DMS79 (cell line): ENCODE results near the gene IFI27L1.
"Not testable (repeated sequence)": the region's sequence is repeated elsewhere in the genome, so short reads cannot be mapped to it uniquely, and the experiment has no call there.

Source experiments
- DNase-seq: peaks from one replicate; lab custom pipeline; 2025; lab: John Stamatoyannopoulos, UW

IFI27L1 gene

DNA sequence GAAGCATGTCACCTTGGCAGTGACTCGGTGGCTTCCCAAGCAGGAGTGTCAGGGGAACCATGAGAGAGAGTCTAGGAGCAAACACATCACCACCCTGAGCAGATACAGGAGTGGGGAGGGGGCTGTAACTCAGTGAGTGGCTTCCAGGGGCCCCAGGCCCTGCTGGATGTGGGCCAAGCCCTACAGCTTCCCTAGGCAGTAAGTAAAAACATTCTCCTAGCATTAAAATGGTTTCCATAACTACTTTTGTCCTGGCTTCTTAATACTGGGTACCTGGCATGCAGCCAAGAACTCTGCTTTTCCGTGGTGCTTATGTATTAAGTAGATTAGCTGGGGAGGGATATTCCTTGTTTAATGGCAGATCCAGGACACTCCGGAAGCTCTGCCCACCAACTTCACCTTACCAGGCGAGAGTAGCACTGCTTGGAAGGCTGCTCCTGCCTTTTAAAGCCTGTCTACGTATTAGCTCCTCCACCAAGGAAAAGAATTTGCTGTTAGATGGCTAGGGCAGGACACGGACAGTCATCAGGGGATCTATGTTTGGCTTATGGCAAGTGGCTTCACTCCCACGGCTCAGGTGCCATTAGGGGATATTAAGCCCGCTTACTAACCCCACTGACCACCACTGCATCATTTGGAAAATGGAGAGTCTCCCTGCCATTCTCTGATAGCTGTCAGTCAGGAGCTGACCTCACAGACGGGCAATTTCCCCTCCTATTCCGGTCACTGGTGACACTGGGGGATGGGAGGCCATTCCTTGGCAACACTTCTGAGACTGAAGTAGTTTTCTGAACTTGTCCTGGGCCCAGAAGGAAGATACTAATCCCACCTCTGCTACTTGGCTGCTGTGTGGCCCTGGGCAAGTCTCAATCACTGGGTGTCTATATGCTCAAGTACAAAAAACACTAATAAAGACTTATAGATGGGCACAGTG lies 32.2 kb upstream of the IFI27L1 start:
- peak; percentile 82 for DNase-seq

DNA sequence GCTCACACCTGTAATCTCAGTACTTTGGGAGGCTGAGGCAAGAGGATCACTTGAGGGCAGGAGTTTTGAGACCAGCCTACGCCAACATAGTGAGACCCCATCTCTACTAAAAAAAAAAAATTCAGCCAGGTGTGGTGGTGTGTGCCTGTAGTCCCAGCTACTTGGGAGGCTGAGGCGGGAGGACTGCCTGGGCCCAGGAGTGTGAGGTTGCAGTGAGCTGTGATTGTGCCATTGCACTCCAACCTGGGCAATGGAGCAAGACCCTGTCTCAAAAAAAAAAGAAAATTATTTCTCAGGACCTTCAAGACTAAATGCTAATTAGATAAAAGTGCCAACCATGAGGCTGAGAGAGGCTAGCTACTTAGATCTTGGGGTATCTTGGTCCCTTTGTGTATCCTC lies 31.5 kb upstream of the IFI27L1 start:
- DNase-seq, result no peak

DNA sequence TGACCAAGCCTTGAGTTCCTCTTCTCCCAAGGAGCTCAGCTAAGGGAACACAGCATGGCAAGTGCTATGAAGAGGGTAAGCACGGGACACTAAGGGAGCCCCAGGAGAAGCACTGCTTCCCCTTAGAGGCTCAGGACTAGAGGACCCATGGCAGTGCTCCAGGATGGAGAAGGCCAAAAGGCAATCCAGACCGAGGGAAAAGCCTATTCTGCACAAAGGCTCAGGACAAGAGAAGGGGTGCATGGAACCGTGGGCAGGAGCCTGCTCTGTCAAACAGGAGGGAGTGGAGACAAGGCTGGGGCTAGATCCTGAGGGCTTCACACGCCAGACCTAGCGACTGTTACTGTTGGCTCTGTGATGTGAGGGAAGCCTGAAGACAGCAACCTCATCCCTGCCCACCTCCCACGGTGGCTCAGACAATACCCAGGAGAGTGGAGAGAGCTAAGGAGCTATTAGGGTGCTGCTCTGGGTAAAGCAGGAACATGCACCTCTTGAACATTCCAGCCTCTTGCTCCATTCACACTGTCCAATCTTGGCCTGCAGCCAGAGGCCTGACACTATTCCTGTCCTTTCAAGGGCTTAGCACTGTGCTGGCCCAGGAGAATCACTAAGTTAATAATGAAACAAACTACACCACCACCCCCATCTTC lies 30.8 kb upstream of the IFI27L1 start:
- DNase-seq, result no peak

DNA sequence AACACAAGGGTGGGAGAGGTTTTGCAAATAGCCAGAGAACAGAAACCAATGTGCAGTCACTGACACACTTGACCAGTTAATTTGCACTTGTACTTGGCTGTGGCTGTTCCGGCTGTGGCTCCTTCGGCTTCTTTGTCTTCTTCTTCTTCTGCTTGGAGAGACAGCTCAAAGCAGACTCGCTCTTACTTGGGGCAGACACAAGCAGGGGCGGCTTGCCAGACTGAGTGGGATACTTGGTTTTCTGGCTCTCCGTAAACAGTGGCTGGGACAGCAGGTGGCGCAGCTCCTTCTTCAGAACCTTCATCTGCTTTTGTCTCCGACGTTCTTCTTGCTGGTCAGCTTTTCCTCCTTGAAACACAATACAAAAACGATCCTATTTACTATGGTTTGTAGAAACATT lies 30.0 kb upstream of the IFI27L1 start:
- no peak for DNase-seq

DNA sequence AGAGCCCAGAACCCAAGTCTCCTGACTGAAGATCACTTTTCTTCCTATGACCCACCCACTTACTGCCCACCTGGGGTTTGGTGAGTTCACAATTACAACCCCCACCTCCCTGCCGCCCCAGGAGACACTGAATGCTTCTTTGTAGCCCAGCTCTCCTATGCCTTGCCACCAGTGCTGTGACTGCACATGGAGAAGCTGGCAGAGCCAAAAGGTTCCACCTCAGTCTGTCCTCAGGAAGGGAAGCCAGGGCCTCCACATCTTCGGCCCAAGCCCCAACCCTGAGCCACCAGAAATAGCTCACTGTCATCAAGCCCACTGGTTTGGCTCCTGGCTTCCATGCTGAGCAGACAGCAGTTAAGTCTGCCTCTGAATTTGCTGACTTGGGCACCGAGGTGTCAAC lies 29.3 kb upstream of the IFI27L1 start:
- no peak for DNase-seq

DNA sequence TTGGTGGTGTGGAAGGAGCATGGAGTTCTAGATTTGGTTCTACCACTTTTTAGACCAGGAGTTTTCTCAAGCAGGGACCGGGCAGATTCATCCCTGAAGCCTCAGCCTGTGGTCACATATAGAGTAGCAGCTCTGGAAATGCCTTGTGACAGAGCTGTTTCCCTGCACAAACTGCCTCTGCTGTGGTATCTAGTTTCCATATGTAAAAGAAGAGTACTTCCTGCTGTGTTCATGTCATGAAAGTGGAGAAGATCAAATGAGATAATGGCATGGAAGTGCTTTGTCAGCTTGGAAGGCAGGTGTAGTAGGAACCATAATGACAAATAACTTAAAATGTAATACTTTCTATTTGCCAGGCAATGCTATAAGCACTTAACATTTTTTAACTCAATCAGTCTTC lies 28.9 kb upstream of the IFI27L1 start:
- DNase-seq, result no peak

DNA sequence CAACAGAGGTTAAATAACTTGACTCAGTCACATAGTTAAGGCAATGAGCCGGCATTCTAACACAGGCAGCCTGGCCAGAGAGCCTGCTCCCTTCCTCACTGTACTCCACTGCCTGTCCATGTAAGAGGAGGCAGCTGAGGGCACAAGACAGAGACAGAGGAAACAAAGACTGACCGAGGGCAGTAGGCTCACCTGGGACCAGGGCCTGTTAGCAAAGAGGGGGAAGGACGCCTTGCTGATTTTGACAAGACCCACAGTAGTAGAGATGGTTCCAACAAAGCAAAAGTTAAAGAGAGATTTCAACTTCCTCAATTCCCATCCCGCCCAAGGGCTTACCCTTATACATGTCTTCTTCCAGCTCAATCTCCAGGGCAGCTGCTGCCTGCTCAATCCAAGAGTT lies 28.4 kb upstream of the IFI27L1 start:
- DNase-seq, result no peak

DNA sequence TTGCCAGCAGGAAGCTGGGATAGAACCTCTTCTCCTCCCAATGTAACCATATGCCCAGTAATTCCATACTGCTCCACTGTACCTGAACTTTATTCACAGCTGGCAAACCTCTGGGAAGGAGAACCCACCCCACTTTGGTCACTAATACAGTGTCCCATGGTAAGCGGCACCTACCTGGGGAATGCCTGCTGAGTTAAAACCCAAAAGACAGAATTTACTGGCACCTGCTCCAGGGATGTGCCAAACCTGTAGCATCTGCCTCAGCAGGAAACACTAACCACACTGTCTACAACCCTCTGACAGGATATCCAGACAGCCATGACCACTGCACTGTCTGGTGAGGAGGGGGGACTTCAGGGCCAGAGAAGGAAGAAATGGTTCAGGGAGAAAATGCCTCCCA lies 26.7 kb upstream of the IFI27L1 start:
- no peak for DNase-seq

DNA sequence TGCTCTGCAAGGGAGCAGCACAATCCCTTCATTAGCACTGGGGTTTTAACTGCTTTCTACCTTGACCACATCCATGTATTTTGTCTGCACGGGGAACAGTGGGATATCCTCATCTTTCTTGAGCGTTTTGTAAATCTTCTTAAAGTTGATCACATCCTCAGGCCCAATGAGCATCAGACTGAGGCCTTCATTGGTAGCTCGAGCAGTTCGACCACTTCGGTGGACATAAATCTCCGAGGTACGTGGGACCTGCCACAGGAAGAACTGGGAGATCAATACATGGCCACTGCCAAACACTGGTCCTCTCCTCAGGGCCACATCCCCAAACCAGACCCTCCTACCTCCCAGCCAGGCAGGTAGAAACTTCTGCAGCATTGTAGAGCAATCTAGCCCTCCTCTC lies 26.2 kb upstream of the IFI27L1 start:
- DNase-seq, result no peak

DNA sequence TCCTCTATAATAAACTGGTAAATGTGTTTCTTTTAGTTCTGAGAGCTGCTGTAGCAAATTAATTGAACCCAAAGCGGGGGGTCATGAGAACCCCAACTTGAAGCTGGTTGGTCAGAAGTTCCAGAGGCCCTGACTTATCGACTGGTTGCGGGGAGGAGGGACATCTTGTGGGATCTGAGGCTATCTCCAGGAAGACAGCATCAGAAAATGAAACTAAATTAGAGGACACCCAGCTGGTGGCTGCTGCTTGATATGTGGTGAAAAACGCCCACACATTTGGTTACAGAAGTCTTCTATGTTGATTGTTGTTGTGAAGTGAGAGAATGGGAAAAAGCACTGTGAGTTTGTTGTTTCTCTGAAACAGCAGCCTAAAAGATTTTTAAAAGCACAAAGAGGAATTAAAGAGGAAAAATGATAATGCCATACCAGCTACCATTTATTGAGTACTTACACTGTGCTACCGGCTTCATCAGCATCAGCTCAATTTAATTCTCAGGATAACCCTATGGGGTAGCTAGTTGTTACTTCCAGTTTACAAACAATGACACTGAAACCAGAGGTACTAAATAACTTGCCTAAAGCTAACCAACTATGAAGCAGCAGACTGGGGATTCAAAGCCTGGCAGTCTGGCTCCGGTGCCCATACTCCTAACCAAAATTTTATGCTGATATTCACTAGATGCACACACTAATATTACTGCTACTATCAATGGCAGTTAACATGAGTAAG lies 24.4 kb upstream of the IFI27L1 start:
- DNase-seq, result no peak

DNA sequence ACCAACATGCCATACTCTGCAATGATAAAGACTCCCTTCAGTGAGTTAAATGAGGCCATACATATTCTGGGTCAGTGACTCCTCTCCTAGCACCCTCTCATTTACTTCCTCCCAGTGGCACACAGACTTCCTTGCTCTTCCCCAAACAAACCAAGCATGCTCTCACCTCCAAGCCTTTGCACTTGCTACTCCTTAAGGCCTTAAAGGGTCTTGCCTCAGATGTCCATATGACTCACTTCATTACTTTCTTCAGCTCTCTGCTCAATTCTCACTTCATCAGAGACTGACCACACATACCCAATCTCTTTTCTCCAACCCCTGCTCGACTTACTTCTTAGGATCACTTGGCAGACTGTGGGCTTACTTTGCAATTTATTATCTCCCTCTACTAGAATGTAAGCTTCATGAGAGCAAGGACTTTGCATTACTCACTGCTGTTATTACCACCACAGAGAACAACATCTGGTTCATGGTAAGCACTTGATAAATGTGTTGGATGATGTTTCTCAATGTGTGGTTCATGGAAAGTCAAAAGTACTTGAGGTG lies 22.9 kb upstream of the IFI27L1 start:
- DNase-seq, result no peak

DNA sequence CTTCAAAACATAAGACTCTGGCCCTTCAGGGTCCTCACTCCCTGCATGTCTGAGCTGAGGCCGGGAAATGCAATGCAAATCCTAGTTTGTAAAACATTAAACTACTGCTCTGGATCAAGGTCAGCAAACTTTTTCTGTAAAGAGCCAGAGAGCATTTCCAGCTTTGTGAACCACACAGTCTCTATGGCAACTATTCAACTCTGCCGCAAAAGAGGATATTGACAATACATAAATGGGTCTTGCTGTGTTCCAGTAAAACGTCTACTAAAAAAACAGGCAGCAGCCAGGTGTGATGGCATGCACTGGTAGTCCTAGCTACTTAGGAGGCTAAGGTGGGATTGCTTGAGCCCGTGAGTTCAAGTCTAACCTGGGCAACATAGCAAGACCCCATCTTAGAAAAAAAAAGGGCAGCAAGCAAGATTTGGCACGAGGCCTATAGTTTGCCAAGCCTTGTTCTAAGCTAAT lies 22.4 kb upstream of the IFI27L1 start:
- DNase-seq, result no peak

DNA sequence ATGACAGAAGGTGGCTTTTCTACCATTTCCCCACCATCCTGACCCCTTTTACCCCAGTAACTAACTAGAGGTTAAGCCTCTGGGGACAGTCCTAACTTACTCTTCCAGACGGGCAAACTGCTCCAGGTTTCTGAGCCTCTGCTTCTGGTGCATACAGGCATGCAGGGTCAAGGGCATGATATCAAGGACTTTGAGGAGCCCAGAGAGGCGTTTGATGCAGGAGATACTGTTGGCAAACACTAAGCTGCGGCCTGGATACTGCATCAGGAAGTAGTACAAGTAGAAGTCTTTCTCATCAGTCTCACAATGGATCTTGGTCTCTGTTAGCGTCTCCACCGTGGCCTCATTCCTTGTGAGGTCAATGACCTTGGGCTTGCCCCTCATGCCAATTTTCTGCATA lies 21.1 kb upstream of the IFI27L1 start:
- no peak for DNase-seq

DNA sequence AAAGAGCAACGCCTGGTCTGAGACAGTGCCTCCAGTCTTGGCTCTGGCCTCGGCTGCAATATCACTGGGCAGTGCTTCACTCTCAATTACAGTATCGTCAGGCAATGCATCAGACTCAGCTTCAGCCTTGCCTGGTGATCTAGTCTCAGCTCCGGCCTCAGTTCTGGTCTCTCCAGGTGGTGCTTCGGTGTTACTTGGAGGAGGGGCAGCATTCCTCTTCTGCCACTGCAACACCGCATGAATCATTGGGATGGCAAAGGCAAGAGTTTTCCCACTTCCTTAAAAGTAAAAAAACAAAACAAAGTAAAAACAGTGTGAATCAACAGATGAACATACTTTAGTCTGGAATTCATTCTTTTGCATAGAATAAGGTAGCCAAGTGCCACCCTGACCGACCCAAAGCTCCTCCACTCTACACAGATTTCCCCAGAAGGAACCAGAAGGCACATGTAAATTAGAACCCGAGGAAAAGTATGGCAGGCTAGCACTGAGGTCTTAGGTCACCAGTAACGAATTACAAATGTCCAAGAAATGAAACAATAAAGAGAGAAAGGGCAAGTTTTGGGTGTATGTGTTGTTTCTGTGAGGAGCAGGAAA lies 18.7 kb upstream of the IFI27L1 start:
- no peak for DNase-seq

DNA sequence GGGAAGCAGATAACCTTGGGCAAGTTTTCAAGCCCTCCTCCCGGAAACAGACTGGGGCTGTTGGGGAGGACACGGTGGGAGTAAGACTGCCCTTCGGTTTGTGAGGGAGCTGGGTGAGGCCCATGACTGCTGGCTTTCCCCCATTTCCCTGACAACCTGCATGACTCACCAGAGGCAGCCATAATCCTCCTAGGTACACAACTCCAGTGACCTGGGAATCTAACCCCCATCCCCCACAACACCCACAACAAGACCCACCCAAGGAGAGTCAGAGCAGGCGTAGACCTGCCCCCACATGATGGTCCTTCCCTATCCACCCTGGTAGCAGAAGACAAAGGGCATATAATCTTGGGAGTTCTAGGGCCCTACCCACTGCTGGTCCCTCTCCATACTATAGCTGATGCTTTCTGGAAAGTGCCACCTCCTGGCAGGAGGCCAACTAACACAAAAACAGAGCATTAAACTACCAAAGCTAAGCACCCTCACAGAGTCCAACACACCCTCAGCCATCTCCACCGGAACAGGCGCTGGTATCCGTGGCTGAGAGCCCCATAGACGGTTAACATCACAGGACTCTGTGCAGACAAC lies 14.9 kb upstream of the IFI27L1 start:
- DNase-seq, result peak; percentile 5

DNA sequence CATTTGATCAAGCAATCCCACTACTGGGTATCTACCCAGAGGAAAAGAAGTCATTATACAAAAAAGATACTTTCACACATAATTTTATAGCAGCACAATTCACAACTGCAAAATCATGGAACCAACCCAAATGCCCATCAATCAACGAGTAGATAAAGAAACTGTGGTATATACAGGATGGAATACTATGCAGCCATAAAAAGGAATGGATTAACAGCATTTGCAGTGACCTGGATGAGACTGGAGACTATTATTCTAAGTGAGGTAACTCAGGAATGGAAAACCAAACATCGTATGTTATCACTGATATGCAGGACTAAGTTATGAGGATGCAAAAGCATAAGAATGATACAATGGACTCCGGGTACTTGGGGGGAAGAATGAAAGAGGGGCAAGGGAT lies 9.0 kb upstream of the IFI27L1 start:
- DNase-seq, result not testable (repeated sequence)

DNA sequence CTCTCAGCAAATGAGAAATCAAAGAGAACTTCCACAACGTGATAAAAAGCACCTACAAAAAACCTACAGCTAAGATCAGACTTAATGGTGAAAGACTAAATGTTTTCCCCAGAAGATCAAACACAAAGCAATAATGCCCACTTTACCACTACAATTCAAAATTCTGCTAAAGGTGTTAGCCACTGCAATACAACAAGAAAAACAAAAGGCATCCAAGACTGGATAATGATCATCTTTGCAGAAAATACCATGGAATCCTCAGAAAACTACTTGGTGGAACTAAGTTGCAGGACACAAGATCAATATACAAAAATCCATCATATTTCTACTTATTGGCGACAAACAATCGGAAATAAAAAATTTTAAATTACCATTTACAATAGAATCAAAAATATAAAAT lies 6.6 kb upstream of the IFI27L1 start:
- DNase-seq, result no peak

DNA sequence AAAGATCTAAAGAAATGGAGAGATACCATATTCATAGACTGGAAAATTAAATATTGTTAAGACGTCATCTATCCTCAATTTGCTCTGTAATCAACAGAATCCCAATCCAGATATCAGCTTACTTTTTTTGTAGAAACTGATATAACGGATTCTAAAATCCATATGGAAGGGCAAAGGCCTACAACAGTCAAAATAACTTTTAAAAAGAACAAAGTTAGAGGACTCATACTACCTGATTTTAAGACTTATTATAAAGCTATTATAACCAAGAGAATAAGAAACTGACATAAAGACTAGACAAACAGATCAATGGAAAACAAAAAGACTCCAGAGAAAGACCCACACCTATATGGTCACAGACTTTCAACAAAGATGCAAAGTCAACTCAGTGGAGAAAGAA lies 6.1 kb upstream of the IFI27L1 start:
- no peak for DNase-seq

DNA sequence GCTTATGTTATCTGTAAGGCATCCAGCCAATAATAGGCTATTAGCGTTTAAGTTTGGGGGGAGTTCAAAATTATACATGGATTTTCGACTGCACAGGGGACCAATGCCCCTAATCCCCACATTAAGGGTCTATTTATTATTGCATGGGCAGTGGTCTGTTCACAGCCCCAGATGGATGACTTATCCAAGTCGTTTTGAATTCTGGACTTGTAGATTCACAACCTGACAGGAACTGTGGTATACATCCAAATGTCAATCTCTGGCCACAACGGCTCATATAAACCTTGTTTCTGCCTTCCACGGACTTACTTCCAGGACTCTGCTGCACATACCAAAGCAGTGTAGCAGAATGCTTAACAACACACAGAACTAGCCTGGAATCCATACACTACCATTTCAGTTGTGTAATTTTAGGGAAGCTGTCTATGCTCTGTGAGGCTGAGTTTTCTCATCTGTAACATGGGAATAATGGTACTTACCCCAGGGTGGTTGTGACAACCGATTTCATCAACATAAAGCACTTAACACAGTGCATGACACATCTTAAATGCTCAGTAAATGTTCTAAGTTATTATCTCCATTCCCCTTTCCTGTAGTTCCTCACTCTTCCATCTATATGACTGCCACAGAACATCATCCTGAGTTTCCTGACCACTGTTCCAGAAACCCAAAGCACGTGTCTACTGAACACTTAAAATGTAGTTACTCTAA lies 3.8 kb upstream of the IFI27L1 start:
- no peak for DNase-seq

DNA sequence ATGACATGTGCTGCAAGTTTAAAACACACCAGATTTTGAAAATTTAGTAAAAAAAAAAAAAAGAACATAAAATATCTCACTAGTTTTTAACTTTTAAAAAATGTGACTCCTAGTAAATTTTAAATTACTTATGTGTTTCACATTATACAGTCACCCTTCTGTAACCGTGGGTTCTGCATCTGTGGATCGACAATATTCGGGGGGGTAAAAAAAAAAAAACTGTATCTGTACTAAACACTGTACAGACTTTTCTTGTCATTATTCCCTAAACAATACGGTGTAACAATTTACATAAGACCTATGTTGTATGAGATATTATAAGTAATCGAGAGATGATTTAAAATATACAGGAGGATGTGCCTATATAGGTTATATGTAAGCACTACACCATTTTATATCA lies 3.3 kb upstream of the IFI27L1 start:
- DNase-seq, result no peak
